IPS-NIHi7 (cell line): ENCODE data around the gene DHRS11.
A peak's percentile ranks its signal among the peaks of the same experiment; 100 is the strongest.

Source experiments
- DNase-seq: peaks from one replicate; pipeline ENCODE4 v3.0.0; 2012; ENCODE audit warnings: mixed read lengths; ENCODE audit errors: extremely low spot score

DHRS11 gene

DNA sequence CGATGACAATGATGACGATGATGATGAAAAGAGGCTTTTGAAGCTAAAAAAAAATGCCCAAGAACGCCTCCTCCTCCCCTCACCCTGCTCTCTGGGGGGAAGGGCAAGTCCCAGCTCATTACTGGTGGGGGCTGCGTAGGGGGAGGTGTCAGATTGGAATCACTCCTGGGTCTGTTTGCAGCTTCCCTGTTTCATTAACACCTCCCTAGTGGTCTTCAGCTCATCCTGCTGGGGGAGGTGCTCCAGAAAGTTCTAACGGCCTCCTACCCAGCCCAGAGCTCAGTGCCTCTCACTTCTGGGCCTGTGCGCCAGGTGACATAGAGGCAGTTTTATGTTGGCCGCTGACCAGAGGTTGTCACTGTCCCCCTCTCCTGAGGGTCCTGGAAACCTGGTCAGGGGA lies 22.4 kb downstream of the DHRS11 start:
- DNase-seq: no peak

DNA sequence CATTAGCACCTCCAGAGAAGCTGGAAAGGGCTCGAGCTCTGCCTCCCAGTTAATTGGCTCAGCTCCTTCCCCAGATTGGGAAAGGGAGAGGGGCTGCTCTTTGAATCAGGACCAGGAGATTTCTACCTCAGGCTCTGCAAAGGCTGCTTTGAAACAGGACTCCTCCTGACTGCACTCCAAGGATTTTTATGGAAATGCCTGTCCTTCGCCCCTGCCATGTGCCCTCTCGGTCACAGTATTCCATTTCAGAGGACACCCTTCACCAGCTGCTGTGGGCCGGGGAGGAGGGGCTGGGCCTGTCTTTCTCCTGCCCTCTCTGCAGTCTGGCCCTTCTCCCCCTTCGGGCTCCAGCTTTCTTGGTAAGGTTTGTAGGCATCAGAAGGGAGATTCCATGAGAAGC lies 23.3 kb downstream of the DHRS11 start:
- peak; percentile 27 for DNase-seq

DNA sequence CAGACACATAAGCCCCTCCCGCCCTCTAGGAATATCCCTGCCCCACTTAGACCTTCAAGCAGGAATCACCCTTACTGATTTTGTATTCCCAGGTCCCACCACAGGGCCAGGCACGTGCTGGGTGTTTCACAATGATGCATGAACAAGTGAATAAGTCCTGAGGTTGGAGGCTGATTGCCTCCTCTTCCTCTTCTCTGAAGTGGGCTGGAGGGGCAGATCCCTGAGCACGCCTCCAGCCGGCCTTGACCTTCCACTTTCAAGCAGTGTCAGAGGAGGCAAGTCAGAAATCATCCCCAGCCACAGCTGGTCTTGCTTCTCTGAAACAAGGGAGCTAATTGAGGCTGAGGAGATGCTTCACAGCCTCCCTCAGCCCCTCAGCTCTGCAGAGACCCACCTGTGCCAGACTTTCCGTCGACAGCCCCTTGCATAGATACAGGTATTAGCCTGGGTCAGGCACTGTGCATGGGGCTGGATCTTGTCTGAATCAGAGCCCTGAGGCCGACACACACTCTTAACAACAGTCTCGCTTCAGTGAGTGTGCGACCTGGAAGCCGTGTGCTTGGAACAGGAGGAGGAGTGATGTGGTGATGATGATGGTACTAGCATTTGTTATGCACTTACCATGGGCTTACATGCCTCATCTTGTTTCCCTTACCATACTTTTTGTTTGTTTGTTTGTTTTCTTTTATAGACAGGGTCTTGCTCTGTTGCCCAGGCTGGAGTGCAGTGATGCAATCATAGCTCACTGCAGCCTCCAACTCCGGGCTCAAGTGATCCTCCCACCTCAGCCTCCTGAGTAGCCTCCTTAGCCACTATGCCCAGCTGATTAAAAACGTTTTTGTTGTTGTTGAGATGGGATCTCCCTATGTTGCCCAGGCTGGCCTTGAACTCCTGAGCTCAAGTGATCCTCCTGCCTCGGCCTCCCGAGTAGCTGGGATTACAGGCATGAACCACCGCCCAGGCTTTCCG lies 24.7 kb downstream of the DHRS11 start:
- no peak for DNase-seq

DNA sequence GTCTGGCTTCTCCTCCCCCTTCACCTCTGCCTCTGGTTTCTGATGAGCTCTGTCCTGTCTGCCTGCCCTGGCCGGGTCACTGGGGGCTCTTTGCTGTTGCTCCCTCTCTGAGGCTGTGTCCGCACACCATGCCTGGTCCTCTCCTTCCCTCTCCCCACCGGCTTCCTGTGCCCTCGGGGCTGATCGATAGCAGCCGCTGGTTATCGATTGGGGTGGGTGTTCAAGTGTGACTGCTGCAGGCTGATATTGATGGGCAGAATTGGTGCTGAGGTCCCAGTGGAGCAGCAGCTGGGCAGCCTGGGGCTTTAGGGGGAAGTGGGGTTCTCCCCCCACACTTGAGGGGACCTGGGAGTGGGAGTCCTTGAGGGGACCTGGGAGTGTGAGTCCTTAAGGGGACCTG lies 26.1 kb downstream of the DHRS11 start:
- DNase-seq: no peak

DNA sequence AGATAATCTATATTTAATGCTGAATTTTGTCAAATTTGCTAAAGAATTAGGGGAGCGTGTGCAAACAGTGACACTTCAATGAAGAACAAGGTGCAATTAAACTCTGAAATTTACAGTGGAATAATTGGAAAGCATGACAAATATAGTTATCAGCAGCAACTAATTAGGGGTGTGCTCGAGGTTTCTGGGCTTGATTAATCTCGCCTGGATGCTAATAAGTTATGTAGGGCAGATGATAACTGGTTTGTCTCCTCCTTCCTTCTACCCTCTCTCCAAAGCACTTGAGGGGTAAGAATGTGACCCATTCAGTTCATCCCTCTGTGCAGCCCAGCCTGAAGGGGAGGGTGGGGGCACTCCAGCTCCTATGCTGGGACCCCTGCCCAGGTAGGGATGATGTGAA lies 31.6 kb downstream of the DHRS11 start:
- DNase-seq: no peak

DNA sequence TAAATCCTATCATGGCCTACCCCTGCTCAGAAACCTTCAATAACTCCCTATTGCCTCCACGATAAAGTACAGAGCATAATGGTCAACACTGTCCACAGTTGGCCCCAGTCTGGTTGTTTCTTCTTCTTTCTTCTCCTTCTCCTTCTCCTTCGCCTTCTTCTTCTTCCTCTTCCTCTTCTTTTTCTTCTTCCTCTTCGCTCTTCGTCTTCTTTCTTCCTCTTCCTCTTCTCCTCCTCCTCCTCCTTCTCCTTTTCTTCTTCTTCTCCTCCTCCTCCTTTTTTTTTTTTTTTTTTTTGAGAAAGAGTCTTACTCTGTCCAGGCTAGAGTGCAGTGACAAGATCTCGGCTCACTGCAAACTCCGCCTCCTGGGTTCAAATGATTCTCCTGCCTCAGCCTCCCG lies 33.5 kb downstream of the DHRS11 start:
- DNase-seq: no peak

DNA sequence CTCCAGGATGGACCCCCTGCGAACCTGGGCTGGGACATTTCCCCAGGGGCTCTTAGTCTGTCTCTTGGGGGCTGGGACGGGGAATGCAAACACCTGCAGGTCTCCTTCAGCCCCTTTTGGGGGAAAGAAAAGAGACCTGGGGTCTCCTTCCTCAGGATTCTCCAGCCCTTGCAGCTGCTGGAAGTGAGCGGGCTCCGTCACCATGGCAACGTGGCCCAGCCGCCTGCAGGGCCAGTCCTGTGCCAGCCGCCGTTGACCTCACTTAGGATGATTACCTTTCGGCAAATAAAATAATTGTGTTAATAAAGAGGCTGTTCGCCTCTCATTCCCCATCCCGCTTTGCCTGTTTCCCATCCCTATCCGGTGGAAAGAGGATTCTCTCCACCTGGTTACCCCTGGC lies 35.4 kb downstream of the DHRS11 start:
- DNase-seq: no peak

DNA sequence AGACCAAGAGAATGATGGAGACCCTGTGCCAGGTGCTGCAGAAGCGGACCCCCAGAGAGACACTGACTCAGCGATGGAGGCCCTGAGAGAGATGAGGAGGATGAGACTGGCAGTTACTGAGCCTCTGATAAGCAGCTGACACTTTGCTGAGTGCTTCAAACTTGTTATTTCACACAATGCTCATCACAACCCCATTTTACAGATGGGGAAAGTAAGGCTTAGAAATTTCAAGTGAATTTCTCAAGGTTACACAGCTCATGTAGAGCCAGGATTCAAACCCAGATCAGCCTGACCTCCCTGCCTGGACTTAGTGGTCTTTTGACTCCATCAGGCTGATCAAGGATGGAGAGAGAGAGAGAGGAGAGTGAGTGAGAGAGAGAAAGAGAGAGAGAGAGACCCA lies 36.9 kb downstream of the DHRS11 start:
- no peak for DNase-seq

DNA sequence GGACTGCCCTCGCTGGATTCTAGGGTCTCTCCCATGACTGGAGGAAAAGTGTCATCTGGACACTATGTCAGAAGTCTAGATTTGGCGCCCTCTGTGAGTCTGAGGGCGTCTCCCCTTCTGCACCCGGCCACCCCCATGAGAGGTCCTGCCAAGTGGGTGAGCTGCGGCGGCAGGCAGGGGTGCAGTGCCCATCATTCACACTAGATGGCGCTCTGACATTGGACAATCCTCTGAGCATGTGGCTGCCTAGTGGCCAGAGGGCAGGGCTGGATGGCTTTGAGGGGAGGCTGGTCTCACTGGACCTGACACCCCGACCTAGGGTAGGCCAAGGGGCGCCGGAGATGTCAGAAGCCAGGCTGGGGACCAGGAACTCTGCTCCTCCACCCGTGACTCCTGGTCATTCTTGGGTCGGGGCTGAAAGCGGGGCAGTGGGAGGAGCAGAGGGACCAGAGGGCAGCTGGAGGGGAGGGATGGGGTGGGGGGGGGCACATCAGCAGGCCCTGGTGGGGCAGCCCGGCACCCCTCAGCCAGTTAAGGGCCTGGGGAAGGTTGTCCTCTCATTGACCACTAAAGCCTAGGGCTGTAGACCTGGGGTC lies 37.7 kb downstream of the DHRS11 start:
- DNase-seq: peak; percentile 90

DNA sequence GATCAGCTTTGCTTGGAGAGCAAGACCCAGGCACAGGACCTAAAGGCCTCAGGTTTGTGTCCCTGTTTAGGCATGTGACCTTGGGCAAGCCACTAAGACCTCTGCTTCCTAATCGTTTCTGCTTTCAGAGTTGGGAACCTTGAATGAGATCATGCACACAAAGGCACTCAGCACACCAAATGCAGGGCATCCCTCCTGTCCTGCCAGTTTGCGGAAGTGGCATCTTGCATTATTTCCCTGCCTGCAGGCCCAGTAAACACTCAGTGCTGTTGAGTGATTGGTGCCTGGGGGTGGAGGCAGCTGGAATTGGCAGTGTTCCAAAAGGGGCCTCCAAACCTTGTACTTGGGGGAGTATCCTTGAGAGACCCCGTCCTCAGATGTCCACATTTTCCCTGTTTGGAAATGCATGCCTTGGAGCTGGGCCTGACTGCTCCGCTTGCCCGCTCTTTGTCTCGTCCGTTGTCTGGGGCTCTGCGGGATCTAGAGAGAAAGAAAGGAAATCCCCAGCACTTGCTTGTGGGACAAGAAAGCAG lies 38.4 kb downstream of the DHRS11 start:
- DNase-seq: no peak

DNA sequence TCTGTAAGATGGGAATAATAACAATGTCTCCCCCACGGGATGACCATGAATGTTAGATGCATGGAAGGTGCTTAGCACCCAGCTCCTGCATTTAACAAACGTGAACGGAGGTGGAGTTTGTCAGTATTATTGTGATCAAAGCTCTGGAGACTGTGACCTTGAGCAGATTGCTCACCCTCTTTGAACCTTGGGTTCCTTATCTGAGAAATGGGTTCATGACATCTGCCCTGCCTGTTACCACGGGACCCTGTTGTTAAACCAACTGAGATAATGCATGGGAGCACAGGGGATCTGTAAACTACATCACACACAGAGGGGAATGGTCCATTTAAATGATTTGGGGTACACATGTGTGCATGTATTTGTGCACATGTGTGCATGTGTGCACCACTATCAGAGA lies 39.3 kb downstream of the DHRS11 start:
- no peak for DNase-seq

DNA sequence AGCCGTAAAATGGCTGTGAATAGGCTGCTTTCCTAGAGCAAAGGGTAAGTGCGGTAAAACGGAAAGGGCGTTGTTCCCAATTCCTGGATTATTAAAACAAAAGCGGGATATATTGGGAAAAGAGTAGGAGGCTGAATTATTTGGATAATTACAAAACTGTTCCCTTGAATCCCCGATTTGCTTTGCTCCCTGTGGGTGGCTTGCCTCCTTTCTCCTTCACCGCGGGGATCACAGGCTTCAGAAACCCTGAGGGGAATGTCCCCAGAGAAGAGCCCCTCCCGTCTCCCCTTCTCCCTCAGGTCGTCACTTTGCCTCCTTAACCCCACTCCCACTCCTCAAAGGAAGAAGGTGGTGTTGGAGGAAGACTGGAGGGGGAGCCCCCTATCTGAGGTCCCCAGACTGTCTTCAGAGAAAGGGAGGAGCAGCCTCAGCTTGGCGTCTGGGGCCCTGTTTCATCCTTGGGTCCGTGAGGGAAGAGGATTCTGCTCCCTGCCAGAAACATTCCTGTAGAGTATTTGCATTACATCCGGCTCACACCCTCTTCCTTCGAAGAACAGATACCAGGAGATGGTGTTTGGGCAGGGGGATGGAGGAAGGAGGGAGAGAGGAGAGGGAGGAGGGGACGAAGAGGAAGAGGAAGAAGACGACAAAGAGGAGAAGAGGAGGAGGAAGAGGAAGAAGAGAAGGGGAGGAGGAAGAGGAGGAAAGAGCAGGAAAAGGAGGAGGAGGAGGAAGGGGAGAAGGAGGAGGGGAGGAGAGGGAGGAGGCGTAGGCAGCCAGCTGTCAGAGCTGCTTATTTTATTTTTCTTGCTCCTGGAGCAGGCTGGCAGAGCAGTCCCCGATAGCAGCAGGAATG lies 41.5 kb downstream of the DHRS11 start:
- DNase-seq: peak; percentile 63

DNA sequence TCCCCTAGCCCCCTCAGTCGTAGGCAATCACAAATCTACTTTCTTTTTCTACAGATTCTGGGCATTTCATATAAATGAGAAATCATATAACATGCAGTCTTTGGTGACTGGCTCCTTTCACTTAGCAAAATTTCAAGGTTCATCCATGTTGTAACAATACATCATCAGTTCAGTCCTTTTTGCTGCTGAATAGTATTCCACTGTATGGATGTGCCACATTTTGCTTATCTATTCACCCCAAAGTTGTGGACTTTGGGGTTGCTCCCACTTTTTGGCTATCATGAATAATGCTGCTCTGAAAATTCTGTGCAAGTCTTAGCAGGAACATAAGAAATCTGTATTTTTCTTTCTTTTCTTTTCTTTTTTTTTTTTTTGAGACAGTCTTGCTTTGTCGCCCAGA lies 48.7 kb downstream of the DHRS11 start:
- no peak for DNase-seq

DNA sequence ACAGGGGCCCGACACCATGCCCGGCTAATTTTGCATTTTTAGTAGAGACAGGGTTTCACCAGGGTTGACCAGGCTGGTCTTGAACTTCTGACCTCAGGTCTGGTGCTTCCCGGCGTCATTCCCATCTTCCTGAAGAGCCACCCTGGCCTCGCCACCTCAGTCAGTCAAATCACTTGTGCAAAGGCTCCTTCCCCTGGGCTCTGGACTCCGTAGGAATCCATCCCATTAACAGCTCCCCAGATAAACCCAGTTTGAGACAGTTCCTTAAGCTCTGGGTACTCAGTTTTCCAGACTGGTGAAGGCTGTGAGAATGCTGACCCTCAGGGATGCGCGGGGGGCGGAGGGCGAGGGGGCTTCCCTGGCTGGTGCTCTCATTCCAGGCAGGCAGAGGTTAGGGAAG lies 49.2 kb downstream of the DHRS11 start:
- DNase-seq: no peak

DNA sequence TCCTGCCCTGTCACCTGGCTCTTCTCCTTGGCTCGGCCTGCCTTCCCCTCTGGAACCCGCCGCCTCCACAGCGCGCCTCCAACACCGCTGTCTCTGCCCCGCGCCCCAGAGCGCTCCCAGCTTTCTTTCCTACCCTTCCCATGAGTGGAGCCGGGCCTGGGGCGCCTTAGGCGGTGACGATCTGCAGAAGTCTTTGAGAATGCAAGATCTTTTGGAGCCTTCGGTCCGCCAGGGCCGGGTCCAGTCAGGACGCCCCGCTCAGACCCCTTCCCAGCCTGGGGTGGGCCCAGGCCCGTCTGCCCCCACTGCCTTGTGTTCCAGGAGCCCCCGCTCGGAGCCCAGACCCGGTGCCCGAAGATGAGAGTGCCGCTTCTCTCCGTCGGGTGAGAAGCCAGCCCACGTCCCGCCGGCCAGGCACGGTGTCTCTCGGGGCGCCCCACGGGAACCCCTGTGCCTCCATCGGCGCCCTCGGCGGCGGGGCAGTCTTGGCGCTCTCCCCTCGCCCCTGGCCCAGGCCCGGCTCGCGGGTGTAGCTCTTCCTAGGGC lies 49.7 kb downstream of the DHRS11 start:
- peak; percentile 45 for DNase-seq

DNA sequence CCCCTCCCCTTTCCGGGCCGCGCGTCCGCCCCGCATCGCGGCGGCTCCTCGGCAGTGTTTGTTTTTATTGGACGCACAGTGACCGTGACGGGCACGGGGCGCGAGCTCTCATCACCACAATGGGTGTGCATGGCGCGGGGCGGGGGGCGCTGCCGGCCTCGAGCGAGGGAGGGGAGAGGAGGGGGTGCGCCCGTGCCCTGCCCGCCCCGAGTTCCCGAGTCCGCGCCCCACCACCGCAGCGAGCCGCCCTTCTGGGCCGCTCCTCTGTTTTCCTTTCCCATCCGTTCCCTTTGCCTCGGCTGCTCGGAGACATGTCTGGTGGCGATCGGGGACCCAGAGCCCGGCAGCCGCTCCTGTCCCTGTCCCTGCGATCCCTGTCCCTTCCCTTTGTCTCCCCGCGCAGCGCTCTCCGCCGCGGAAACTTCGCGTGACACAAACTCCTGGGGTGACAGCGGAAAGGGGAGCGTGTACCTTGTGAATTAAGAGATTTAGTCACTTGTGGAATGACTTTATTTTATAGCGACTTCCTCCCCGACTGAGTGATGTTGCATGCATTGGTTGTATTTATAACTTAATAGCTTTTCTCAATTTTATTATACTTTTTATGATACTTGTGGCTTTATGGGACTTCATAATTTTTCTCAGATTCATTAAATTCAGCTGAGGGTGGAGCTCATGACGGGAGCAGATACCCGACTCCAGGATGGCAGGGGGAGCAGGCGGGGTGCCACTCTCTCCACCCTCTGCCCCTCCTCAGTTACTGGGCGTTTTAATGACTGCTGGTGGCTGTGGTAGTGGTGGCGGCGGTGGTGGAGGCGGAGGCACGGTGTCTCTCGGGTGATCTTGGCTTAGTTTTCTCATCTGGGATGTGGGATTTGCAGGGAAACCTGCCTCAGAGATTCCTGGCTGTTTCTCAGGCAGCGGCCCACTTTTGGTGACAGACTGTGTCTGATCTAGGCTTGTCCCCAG lies 50.5 kb downstream of the DHRS11 start:
- peak; percentile 55 for DNase-seq

DNA sequence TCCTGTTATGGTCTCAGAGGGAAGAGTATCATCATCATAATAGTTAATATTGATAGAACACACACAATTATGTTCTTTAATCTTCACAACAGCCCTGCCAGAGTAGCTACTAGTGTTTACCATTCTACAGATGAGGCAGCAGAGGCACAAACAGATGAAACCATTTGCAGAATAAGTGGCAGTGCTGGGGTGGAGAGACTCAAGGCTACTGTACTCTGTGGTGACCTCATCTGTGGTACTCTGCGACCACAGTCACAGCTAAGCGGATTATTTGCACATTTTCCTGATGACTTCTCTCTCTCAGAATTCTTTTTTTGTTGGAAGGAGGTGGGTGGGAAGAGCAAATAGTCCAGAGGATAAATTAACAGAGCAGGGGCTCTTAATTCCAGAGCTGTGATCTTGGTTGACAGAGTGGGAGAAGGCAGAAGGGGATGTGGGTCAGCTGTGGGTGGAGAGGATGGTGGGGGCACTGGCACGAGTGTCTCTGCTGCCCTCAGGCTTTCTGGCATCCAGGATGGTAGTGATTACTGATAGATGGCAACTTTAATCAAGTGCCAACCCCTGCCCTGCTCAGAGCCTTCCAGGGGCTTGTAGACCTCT lies 51.5 kb downstream of the DHRS11 start:
- no peak for DNase-seq

DNA sequence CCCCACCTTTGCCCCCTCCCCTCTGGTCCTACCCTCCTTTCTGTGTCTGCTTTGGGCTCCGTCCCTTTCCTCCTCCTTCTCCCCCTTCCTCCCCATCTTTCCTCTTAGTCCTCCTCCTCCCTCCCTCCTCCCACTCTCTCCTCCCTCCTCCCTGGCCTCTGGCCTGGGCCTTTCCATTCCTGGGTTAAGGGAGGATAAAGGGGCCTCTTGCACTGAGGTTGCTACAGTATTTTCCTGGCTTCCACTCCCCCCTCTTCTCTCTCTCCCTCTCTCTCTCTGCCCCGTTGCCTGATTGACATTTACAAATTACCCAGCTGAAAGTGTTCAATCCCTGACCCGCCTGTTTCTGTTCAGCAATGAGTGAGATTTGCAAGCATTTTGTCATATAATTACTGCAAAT lies 53.7 kb downstream of the DHRS11 start:
- DNase-seq: no peak

DNA sequence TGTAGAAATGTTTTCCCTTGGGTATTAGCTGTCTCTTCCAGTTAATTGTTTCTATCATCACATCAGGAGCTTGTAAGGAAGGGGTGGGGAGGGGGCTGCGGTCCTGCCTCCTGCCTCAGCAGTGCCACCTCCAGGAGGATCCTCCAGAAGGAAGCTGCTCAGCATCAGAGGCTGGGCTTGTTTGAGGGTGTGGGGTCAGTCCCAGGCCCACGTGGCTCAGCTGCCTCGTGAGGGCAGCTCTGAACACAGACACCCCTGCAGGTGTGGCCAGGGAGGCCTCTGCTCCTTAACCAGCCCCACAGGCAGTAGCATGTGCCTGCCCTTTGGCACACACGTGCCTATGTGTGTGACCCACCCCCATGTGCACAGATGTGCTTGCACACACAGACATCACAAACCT lies 56.0 kb downstream of the DHRS11 start:
- DNase-seq: peak; percentile 68

DNA sequence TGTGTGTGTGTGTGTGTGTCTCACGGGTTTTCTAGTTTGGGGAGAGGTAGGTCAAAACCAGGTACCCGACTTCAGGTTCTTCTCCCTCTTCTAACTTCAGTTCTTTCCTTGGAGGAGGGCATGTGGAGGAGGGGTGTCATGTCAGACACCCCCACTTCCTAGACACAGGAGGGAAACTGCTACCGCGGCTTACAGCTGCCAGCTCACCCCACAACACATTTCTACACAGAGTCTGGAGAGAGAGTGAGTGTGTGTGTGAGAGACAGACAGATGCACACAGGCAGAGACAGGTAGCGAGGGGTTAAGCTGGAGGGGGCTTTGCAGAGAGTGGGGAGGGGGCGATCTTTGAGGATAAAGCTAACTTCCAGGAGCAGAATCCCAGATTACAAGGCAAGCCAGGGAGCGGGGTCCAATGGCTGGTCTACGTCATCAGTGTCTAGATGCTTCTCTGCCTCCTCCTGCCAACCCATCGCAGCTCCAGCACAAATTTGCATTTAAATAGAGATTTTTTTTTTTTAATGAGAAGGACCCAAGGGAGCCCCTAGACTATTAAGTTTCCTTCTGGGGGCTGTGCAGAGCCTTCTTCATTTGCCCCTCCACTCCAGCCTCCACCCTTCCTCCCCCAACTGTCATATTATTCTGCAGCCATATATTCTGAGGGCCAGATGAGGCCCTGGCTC lies 58.6 kb downstream of the DHRS11 start:
- DNase-seq: no peak
